ENCODE results near the gene WT1.
"Not testable (repeated sequence)": the region's sequence is repeated elsewhere in the genome, so short reads cannot be mapped to it uniquely, and the experiment has no call there.

WT1 gene

DNA sequence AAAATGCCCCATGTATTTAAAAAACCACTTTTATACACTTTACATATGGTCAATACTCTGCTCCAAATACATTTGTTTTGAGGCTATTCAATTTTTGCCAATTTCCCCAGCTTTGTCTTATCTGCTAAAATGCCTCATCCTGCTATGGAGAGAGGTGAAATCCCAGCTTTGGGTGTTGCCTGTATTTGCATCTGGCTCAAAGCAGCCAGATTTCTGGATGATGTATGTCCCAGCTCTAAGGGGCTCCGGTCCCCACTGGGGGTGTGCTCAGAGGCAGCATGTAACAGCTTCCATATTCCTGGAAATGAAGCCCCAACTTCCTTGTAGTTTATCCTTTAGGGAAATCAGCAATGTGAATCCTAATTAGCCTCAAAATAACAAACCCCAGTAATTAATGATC lies 59.5 kb downstream of the WT1 start:
- no peak for DNase-seq (ENCODE audit: low read depth)
- no peak overlapping the region for H3K4me3 ChIP-seq (ENCODE audit: low read length)
- TF ChIP-seq CTCF (conservative IDR thresholded peaks at IDR 0.05; ENCODE audit: low read depth, low read length): no peak

GRCh38 chr11:32374261-32374711 lies 61.1 kb downstream of the WT1 start:
- peak; percentile 40 for TF ChIP-seq CTCF (conservative IDR thresholded peaks at IDR 0.05; ENCODE audit: low read depth, low read length)
- H3K4me3 ChIP-seq (ENCODE audit: low read length): no peak overlapping the region
- no peak for DNase-seq (ENCODE audit: low read depth)

DNA sequence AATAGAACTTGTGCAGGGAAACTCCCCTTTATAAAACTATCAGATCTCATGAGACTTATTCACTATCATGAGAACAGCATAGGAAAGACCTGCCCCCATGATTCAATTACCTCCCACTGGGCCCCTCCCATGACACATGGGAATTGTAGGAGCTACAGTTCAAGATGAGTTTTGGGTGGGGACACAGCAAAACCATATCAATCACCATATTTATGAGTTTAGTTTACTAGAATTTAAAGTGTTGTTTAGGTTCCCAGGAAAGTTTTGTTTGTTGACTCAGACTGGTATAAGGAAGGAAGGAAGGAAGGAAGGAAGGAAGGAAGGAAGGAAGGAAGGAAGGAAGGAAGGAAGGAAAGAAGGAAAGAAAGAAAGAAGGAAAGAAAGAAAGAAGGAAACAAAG lies 65.4 kb downstream of the WT1 start:
- not testable (repeated sequence) for H3K4me3 ChIP-seq (ENCODE audit: low read length); DNase-seq (ENCODE audit: low read depth)

GRCh38 chr11:32366666-32367065 lies 68.7 kb downstream of the WT1 start:
- DNase-seq (ENCODE audit: low read depth): no peak
- H3K4me3 ChIP-seq (ENCODE audit: low read length): no peak overlapping the region
- no peak for TF ChIP-seq CTCF (conservative IDR thresholded peaks at IDR 0.05; ENCODE audit: low read depth, low read length)

- no peak for TF ChIP-seq CTCF (conservative IDR thresholded peaks at IDR 0.05; ENCODE audit: low read depth, low read length)
- no peak for DNase-seq (ENCODE audit: low read depth)
- H3K4me3 ChIP-seq (ENCODE audit: low read length): no peak overlapping the region
Observed at GRCh38 chr11:32365192-32365591, 70.1 kb downstream of the WT1 start.

DNA sequence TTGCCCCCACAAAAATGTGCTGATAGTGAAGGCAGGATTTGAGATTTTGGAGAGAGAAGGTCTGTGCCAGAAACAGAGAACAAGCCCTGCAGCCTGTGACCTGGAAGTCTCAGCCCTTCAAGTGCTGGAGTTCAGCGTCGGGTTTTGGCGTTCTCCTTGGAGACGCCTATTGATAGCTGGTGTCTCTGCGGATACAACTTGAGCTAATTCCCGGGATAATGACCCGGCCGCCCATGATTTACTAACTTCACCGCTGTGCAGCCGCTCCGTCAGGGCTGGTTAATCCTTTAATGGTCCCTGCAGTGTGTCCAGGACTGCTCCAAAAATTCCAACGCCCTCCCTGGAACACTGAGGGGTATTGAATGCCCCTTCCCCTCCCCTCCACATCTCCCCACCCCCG lies 76.6 kb downstream of the WT1 start:
- H3K4me3 ChIP-seq (ENCODE audit: low read length): no peak overlapping the region
- no peak for TF ChIP-seq CTCF (conservative IDR thresholded peaks at IDR 0.05; ENCODE audit: low read depth, low read length)
- DNase-seq (ENCODE audit: low read depth): no peak

DNA sequence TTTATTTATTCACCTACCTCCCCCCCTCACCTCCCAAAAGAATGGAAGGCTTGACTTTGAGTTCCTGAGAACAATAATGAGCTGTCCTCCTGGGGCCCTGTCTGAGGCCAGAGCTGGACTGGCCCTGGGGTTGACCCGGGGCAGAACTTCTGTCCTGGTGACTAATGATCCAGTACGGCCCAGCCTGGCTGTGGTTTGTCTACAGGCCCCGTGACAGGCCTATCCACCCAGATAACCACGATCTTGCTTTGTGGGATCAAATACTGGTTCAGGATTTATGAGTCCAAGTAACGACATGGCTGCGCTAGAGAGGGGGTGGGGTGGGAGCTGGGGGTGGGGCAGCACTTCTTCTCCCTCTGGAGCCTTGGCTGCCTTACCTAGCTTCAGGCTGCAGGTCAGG lies 81.5 kb downstream of the WT1 start:
- TF ChIP-seq CTCF (conservative IDR thresholded peaks at IDR 0.05; ENCODE audit: low read depth, low read length): no peak
- no peak overlapping the region for H3K4me3 ChIP-seq (ENCODE audit: low read length)
- no peak for DNase-seq (ENCODE audit: low read depth)

DNA sequence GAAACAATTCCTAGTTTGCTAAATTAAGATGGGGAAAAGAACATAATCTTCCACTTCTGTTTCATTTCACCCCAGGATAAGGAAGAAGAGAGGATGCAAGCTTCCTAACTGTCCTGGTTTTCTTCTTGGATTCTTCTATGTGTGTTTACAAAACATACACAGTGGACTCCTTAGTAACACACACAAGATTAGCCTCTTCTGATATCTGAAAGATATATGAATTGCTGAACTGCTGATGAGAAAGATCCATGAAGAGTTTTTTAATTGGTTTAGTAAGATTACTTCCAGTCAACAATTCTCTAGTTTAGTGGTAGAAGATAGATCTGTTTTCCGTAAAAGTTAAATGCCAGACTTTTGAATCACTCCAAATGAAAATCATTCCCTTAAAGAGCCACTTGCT lies 86.8 kb downstream of the WT1 start:
- no peak for DNase-seq (ENCODE audit: low read depth)
- TF ChIP-seq CTCF (conservative IDR thresholded peaks at IDR 0.05; ENCODE audit: low read depth, low read length): no peak
- H3K4me3 ChIP-seq (ENCODE audit: low read length): no peak overlapping the region
